GM21390 (cell line): ENCODE measurements around the gene DIP2C.
"Not testable (repeated sequence)": the region's sequence is repeated elsewhere in the genome, so short reads cannot be mapped to it uniquely, and the experiment has no call there.

Experiments
- ATAC-seq: cut with Tn5 transposase; IDR thresholded peaks from one replicate; pipeline ENCODE4 v1.9.1; 2021; ENCODE audit not compliant: unreplicated experiment

DIP2C gene

GRCh38 chr10:689452-690371, at the start of gene DIP2C:
TSS of gene DIP2C (minus strand) at chr10:689668. CDS start at chr10:689578, 90 bp downstream.
- ATAC-seq: no peak

GRCh38 chr10:734481-734880, 45.0 kb upstream of the DIP2C start:
- ATAC-seq: no peak

GRCh38 chr10:733086-733485, 43.6 kb upstream of the DIP2C start:
- ATAC-seq: no peak

- ATAC-seq: no peak
Observed at GRCh38 chr10:729213-729612, 39.7 kb upstream of the DIP2C start.

- no peak for ATAC-seq
Observed at GRCh38 chr10:728603-729002, 39.1 kb upstream of the DIP2C start.

GRCh38 chr10:727162-727790, 37.8 kb upstream of the DIP2C start:
- ATAC-seq: no peak

GRCh38 chr10:725786-726185, 36.3 kb upstream of the DIP2C start:
- no peak for ATAC-seq

GRCh38 chr10:725302-725701, 35.8 kb upstream of the DIP2C start:
- ATAC-seq: no peak

- ATAC-seq: no peak
Observed at GRCh38 chr10:723973-724372, 34.5 kb upstream of the DIP2C start.

- no peak for ATAC-seq
Observed at GRCh38 chr10:722281-723060, 33.0 kb upstream of the DIP2C start.

- ATAC-seq: no peak
Observed at GRCh38 chr10:718143-718700, 28.8 kb upstream of the DIP2C start.

- no peak for ATAC-seq
Observed at GRCh38 chr10:717458-717857, 28.0 kb upstream of the DIP2C start.

GRCh38 chr10:716821-717220, 27.4 kb upstream of the DIP2C start:
- ATAC-seq: no peak

GRCh38 chr10:714214-714613, 24.7 kb upstream of the DIP2C start:
- no peak for ATAC-seq

GRCh38 chr10:712575-712974, 23.1 kb upstream of the DIP2C start:
- ATAC-seq: no peak

- no peak for ATAC-seq
Observed at GRCh38 chr10:712089-712488, 22.6 kb upstream of the DIP2C start.

- ATAC-seq: no peak
Observed at GRCh38 chr10:707861-708260, 18.4 kb upstream of the DIP2C start.

GRCh38 chr10:707456-707855, 18.0 kb upstream of the DIP2C start:
- ATAC-seq: no peak

- ATAC-seq: no peak
Observed at GRCh38 chr10:703118-703517, 13.7 kb upstream of the DIP2C start.

GRCh38 chr10:700183-700582, 10.7 kb upstream of the DIP2C start:
- not testable (repeated sequence) for ATAC-seq
